GM12865 (cell line): Measurements from ENCODE around the gene METTL6.

Experiments
- DNase-seq: peaks from one replicate; pipeline ENCODE4 v3.0.0; 2010; ENCODE audit warnings: low read depth
- H3K4me3 ChIP-seq: 2 replicates; pipeline ENCODE4 v1.5.1; 2011; ENCODE audit warnings: mild to moderate bottlenecking, low read depth, low read length, control low read depth
- TF ChIP-seq, protein P1 (sequence below): IDR thresholded peaks from 2 replicates; pipeline ENCODE4 v1.5.1; 2011; ENCODE audit warnings: low read length, control low read depth, low read depth, inconsistent platforms; ENCODE audit not compliant: insufficient read depth; ENCODE audit errors: missing control alignments

Gene METTL6

DNA sequence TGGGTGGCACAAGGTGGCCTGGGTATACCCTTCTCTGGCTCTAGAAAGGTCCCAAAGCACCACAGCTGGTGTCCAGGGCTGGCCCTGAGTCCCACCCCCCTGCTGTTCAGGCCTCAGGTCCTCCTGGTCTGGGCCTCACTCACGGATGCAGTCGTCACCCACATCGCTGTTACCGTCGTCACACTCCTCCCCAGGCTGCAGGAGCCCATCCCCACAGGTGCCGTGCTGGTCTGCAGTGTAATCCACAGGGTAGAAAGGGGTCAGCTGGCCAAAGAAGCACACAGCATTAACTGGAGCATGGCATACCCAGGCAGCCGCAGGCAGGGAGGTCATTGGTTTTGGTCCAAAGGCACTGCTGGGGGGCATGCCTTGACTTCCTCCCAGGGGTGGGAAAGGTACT, 28.4 kb upstream of the METTL6 start:
- DNase-seq = no peak
- TF ChIP-seq, protein P1, sequence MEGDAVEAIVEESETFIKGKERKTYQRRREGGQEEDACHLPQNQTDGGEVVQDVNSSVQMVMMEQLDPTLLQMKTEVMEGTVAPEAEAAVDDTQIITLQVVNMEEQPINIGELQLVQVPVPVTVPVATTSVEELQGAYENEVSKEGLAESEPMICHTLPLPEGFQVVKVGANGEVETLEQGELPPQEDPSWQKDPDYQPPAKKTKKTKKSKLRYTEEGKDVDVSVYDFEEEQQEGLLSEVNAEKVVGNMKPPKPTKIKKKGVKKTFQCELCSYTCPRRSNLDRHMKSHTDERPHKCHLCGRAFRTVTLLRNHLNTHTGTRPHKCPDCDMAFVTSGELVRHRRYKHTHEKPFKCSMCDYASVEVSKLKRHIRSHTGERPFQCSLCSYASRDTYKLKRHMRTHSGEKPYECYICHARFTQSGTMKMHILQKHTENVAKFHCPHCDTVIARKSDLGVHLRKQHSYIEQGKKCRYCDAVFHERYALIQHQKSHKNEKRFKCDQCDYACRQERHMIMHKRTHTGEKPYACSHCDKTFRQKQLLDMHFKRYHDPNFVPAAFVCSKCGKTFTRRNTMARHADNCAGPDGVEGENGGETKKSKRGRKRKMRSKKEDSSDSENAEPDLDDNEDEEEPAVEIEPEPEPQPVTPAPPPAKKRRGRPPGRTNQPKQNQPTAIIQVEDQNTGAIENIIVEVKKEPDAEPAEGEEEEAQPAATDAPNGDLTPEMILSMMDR = no peak

DNA sequence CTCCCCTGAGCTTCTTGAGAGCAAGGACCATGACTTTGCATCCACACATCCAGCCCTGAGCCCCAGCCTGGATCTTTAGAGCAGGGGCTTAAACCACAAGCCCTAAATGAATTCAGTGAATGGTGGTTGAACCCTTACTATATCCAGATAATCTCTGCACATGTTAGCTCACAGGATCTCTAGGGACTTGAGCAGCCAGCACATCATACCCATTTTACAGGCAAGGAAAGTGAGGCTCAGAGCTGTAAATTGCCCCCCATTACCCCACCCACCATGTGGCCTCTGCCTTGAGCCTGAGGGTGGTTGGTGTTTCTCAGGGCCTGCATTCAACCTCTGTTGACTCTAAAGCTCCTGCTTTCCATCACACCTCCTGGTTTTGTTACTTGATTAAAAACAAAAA, 27.6 kb upstream of the METTL6 start:
- no peak overlapping the region for H3K4me3 ChIP-seq
- TF ChIP-seq, protein P1 = no peak
- no peak for DNase-seq

More for the DNA sequence above, 28.4 kb upstream of the METTL6 start:
- no peak overlapping the region for H3K4me3 ChIP-seq

DNA sequence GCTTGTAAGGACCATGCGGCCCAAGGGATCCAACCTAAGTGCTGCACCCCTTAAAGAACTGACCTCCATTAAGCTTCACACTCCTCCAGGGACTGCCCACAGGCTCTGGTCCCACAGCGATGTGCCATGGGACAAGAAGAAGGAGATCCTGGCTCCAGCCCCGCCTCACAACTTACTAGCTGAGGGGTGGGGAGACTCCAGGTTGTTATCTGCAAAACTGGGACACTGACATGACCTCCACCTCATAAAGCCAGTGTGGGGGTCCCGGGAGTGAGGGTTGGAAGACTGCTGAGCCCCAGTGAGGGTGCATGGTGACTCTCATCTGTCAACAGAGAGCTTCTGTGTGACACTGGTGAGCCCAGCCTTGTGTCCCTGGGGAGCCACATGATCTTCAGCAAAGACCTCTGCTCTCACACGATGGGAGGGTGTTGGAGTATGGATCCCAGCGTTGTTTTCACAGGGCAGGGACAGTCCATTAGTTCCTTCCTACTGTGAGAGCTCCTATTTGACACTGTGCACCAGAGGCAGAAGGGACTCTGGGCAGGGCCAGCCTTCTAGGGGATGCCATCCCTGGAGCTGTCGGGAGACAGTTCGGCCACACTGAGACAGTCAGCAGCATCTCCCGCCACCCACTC, 26.8 kb upstream of the METTL6 start:
- no peak for DNase-seq
- TF ChIP-seq, protein P1 = no peak
- H3K4me3 ChIP-seq = no peak overlapping the region

DNA sequence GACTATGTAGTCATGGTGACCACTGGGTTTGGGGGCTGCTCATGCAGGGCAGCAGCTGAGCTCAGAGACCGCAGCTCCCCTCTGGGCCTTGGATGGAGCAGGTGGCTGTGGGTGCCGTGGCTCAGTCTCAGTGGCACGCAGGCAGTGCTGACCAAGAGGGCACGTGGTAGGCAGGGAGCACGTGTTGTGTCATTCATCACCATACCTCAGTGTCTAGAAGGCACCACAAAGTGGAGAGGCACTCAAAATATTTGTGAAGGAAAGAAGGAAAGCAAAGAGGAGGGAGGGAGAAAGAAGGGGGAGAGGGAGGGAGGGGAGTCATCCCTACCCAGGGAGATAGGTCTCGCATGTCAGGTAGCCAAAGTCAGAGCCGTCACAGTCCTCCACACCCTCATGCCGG, 26.2 kb upstream of the METTL6 start:
- H3K4me3 ChIP-seq = no peak overlapping the region
- TF ChIP-seq, protein P1 = no peak
- no peak for DNase-seq

DNA sequence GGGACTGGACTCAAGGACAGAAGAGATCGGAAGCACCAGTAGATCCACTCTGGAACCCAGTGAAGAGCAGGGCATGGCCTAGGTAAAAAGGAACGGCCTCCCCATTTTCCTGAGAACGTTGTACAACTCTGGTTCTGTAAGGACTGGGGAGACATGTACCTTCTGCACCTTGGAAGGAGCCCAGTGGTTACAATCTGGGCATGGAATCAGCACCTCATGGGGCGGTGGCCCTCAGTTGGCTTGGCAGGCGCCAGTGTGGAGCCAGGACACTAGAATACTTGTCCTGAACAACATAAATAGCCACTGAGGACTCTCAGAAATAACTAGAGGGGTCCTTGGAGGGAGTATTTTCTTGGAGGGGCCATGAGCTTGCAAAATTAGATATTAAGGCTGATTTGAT, 25.6 kb upstream of the METTL6 start:
- H3K4me3 ChIP-seq = no peak overlapping the region
- TF ChIP-seq, protein P1 = no peak
- DNase-seq = no peak

DNA sequence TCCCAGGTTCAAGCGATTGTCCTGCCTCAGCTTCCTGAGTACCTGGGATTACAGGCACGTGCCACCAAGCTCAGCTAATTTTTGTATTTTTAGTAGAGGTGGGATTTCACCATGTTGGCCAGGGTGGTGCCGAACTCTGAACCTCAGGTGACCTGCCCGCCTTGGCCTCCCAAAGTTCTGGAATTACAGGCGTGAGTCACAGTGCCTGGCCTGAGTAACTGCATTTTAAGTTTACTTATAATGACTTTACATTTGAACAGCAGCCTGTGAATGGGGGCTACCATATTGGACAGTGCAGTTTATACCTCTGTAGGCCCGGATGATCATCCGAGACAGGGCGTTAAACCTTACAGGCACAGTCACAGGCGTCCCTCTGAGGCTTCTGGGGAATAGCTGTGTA, 24.8 kb upstream of the METTL6 start:
- TF ChIP-seq, protein P1 = no peak
- H3K4me3 ChIP-seq = no peak overlapping the region
- DNase-seq = no peak
